Subcutaneous abdominal adipose tissue (tissue), 5 donors: Measurements from ENCODE around the gene ZNF598.

Experiments
- H3K27ac ChIP-seq: one replicate; pipeline ENCODE4 v1.7.0; 2013; ENCODE audit warnings: low read depth, mild to moderate bottlenecking, inconsistent platforms, low read length, moderate library complexity
- H3K27me3 ChIP-seq, 5 donors: one replicate each; pipeline ENCODE4 v1.7.0; 2013; ENCODE audit warnings: low read length in 5 of 5, inconsistent platforms in 1 of 5; ENCODE audit not compliant: control insufficient read depth in 5 of 5, insufficient read depth in 4 of 5
- H3K36me3 ChIP-seq, 5 donors: one replicate each; pipeline ENCODE4 v1.7.0; 2013; ENCODE audit warnings: low read length in 5 of 5; ENCODE audit not compliant: control insufficient read depth in 5 of 5, insufficient read depth in 5 of 5
- H3K4me1 ChIP-seq, 5 donors: one replicate each; pipeline ENCODE4 v1.7.0; 2013; ENCODE audit warnings: low read length in 5 of 5, mild to moderate bottlenecking in 3 of 5, moderate library complexity in 1 of 5; ENCODE audit not compliant: control insufficient read depth in 5 of 5, insufficient read depth in 5 of 5
- H3K4me3 ChIP-seq, 5 donors: one replicate each; pipeline ENCODE4 v1.7.0; 2013; ENCODE audit warnings: low read length in 5 of 5, low read depth in 1 of 5
- H3K9ac ChIP-seq, 5 donors: one replicate each; pipeline ENCODE4 v1.7.0; 2013; ENCODE audit warnings: low read length in 5 of 5, mild to moderate bottlenecking in 4 of 5, moderate library complexity in 3 of 5
- H3K9me3 ChIP-seq, 5 donors: one replicate each; pipeline ENCODE4 v1.7.0; 2013; ENCODE audit warnings: low read length in 5 of 5; ENCODE audit not compliant: control insufficient read depth in 5 of 5
- donor health status: healthy.
- donor health status: healthy.
- donor health status: healthy.
- donor health status: healthy.
- donor health status: healthy.

Gene ZNF598

GRCh38 chr16:2028146-2028545, 18.5 kb upstream of the ZNF598 start:
- H3K9ac ChIP-seq: peak overlapping the region in 3 of 5 donors; percentile 2 to 64 (median 63)
- peak overlapping the region; percentile 68 to 89 (median 82) for H3K4me3 ChIP-seq
- no peaks in the 10 kb centered on the region for H3K9me3 ChIP-seq

GRCh38 chr16:2027024-2028010, 17.7 kb upstream of the ZNF598 start:
- peak overlapping the region; percentile 68 to 89 (median 82) for H3K4me3 ChIP-seq
- H3K9ac ChIP-seq: peak overlapping the region in 3 of 5 donors; percentile 2 to 76 (median 64)
- H3K4me1 ChIP-seq: peaks cover 4 to 85% (median 62%) of the 10 kb centered on the region in 5 donors
- H3K9me3 ChIP-seq: no peaks in the 10 kb centered on the region
- peaks cover 0 to 10% (median 7%) of the 10 kb centered on the region in 5 donors for H3K36me3 ChIP-seq
- H3K27ac ChIP-seq: peak overlapping the region; percentile 14
- H3K27me3 ChIP-seq: peaks cover 0 to 4% (median 0%) of the 10 kb centered on the region in 5 donors

More at GRCh38 chr16:2028146-2028545, 18.5 kb upstream of the ZNF598 start:
- Histone ChIP-seq H3K27me3 (no peaks in the 10 kb centered on the region), H3K36me3 (peaks cover 0 to 10% (median 7%) of the 10 kb centered on the region in 5 donors), H3K27ac (peak overlapping the region; percentile 14), H3K4me1 (peaks cover 4 to 86% (median 63%) of the 10 kb centered on the region in 5 donors)

GRCh38 chr16:2026461-2027023, 16.9 kb upstream of the ZNF598 start, which contains the start of gene NHERF2:
Gene NHERF2 (plus strand): TSS chr16:2026902. CDS start chr16:2027006, 104 bp downstream.
- peaks cover 4 to 81% (median 59%) of the 10 kb centered on the region in 5 donors for H3K4me1 ChIP-seq
- H3K27ac ChIP-seq: peak within 1 kb of the TSS; percentile 14
- H3K4me3 ChIP-seq: peak within 1 kb of the TSS; percentile 68 to 89 (median 82)
- H3K27me3 ChIP-seq: peaks cover 2 to 7% (median 3%) of the 10 kb centered on the region in 5 donors
- peaks cover 0 to 10% (median 7%) of the 10 kb centered on the region in 5 donors for H3K36me3 ChIP-seq
- peak within 1 kb of the TSS in 3 of 5 donors; percentile 53 to 76 (median 64) for H3K9ac ChIP-seq
- H3K9me3 ChIP-seq: no peaks in the 10 kb centered on the region

DNA sequence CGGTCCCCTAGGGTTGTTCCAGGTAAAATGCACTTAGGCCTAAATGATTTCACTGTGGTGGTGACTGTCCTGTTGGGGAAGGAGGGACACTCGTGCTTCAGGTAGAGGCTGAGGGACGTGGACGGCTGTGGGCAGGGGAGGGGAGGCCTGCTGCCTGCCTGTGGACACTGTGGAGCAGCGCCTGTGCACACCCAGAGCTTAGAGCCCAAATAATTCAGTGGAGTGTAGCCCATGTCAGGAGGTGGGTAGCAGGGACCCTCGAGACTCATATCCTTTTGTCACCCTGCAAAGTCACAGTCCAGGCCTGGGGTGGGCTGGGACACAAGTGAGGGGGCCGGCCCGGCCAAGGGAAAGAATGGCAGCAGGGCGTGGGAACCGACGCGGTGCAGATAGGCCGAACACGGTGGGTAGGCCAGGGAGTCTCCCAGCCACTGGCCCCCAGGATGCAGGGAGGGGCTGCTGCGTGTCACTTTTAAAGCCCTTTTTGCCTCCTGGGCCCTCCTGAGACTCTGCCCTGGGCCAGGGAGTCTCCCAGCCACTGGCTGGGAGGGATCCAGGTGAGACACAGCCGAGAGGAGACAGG, 16.3 kb upstream of the ZNF598 start:
- Histone ChIP-seq H3K27ac (no peak overlapping the region), H3K9ac (peak overlapping the region in 3 of 5 donors; percentile 34 to 59 (median 53))

DNA sequence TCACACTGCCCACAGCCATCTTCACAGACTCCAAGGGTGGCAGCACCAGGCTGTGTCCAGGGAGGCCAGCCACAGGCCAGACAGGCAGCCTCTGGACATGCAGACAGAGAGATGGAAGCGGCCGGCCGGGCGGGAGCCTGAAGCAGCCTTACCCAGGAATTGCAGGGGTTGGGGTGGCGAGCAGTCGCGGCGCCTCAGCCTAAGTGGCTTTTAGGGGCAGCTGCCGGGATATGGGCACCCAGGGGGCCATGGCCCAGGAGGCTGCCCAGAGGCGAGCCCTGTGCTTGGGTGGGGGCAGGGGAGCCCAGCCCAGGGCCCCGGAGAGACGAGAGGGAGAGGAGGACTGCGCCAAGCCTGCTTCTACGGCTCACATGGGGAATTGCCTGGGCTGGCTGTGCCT, 15.6 kb upstream of the ZNF598 start:
- no peak overlapping the region for H3K4me3 ChIP-seq
- no peaks in the 10 kb centered on the region for H3K9me3 ChIP-seq
- peaks cover 9 to 16% (median 12%) of the 10 kb centered on the region in 5 donors for H3K27me3 ChIP-seq
- no peak overlapping the region for H3K9ac ChIP-seq
- H3K27ac ChIP-seq: no peak overlapping the region
- peaks cover 0 to 7% (median 7%) of the 10 kb centered on the region in 5 donors for H3K36me3 ChIP-seq
- H3K4me1 ChIP-seq: peaks cover 4 to 72% (median 56%) of the 10 kb centered on the region in 5 donors

More for the DNA sequence above, 16.3 kb upstream of the ZNF598 start:
- Histone ChIP-seq H3K27me3 (peaks cover 4 to 9% (median 5%) of the 10 kb centered on the region in 5 donors), H3K9me3 (no peaks in the 10 kb centered on the region), H3K4me1 (peaks cover 4 to 76% (median 55%) of the 10 kb centered on the region in 5 donors), H3K36me3 (peaks cover 0 to 10% (median 7%) of the 10 kb centered on the region in 5 donors), H3K4me3 (peak overlapping the region; percentile 39 to 62 (median 57))

DNA sequence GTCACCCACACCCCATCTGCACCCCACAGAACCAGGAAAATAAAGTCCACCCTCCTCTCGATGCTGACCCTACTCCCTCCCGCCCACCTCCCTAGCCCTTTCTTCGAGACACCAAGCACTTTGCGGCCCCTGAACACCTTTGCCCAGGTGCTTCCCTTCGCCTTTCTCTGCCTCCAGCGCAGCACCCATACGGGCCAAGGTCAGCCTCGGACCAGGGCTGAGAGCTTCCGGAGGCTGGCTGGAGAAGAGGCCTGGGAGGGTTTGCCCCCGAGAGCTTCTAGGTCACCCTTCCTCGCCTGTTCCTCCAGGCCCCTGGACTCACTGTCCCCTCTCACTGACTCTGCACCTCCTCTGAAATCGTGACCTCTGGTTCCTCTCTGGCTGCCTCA, 14.4 kb upstream of the ZNF598 start:
- Histone ChIP-seq H3K9me3 (no peaks in the 10 kb centered on the region), H3K27ac (peak overlapping the region; percentile 50), H3K4me1 (peaks cover 4 to 70% (median 59%) of the 10 kb centered on the region in 5 donors), H3K36me3 (no peaks in the 10 kb centered on the region), H3K9ac (peak overlapping the region in 1 of 5 donors; percentile 66), H3K27me3 (peaks cover 19 to 28% (median 23%) of the 10 kb centered on the region in 5 donors), H3K4me3 (peak overlapping the region in 2 of 5 donors; percentile 58 to 65)

DNA sequence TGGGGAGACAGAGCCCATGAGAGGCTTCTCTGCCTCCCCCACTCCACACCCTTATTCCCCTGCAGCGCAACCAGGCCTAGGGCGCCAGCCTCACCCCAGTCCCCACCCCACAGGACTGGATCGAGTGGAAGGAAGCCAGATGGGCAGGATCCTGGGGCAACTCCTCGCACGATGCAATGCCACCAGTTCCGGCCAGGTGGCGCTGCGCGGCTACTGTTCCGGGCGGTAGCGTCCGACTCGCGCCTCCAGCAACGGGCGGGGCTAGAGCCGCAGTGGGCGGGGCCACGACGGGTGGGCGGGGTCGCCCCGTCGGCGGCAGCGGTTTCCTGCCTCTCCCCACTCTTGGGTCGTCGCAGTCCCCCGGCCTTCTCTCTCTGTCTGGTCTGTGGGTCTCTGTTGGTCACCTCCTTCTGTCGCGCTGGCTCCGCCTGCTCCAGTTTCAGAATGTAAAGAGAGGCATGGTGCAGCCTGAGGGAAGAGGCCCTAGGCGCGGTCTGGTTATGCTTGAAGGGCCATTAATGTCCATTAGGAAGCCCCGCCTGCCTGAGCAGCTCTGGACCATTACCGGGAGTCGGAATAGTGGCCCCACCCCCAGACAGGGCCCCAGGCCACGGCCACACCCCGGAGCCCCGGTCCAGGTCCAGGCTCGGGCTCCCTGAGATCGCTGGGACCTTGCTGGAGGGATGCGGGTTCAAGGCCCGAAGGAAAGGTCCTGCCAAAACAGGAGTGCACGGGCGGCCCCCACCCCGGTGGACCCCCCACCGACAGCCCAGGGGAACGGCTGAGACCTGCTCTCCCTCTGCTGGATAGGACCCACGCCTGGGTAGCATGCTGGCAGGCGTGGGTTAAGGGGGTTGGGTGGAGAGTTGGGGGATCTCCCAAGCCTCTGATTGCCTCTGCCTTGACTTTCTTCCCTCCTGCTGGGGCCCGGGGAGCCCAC, 13.7 kb upstream of the ZNF598 start:
- Histone ChIP-seq H3K9ac (peak overlapping the region in 3 of 5 donors; percentile 30 to 66 (median 43)), H3K4me3 (peak overlapping the region; percentile 58 to 75 (median 63)), H3K9me3 (no peaks in the 10 kb centered on the region), H3K36me3 (no peaks in the 10 kb centered on the region), H3K27me3 (peaks cover 21 to 32% (median 25%) of the 10 kb centered on the region in 5 donors), H3K4me1 (peaks cover 3 to 64% (median 52%) of the 10 kb centered on the region in 5 donors), H3K27ac (peak overlapping the region; percentile 50)

- Histone ChIP-seq H3K27me3 (peaks cover 21 to 32% (median 28%) of the 10 kb centered on the region in 5 donors), H3K27ac (peak overlapping the region; percentile 50), H3K9me3 (no peaks in the 10 kb centered on the region), H3K4me3 (peak overlapping the region in 4 of 5 donors; percentile 47 to 65 (median 60)), H3K4me1 (peaks cover 0 to 57% (median 46%) of the 10 kb centered on the region in 5 donors), H3K36me3 (no peaks in the 10 kb centered on the region), H3K9ac (peak overlapping the region in 2 of 5 donors; percentile 30 to 43)
These were observed 13.1 kb upstream of the ZNF598 start for GRCh38 chr16:2022723-2023091.
